ENCODE data around the gene DPP4.

The DPP4 gene

GRCh38 chr2:162021516-162022058 lies 52.4 kb downstream of the DPP4 start:
- no peak for DNase-seq (ENCODE audit: low spot score)

- DNase-seq (ENCODE audit: low spot score) = no peak
These were observed 55.5 kb downstream of the DPP4 start for GRCh38 chr2:162018530-162018929.

- DNase-seq (ENCODE audit: low spot score) = no peak
These were observed 56.8 kb downstream of the DPP4 start for GRCh38 chr2:162017233-162017632.

GRCh38 chr2:162016080-162016479 lies 57.9 kb downstream of the DPP4 start:
- DNase-seq (ENCODE audit: low spot score) = no peak

- DNase-seq (ENCODE audit: low spot score) = no peak
These were observed 59.3 kb downstream of the DPP4 start for GRCh38 chr2:162014751-162015150.

GRCh38 chr2:162013514-162014475 lies 60.2 kb downstream of the DPP4 start:
- no peak for DNase-seq (ENCODE audit: low spot score)

GRCh38 chr2:162012565-162013058 lies 61.4 kb downstream of the DPP4 start:
- DNase-seq (ENCODE audit: low spot score) = no peak

- no peak for DNase-seq (ENCODE audit: low spot score)
These were observed 62.1 kb downstream of the DPP4 start for GRCh38 chr2:162011706-162012564.

GRCh38 chr2:162009543-162009942 lies 64.5 kb downstream of the DPP4 start:
- no peak for DNase-seq (ENCODE audit: low spot score)

GRCh38 chr2:162007447-162008040 lies 66.5 kb downstream of the DPP4 start:
- no peak for DNase-seq (ENCODE audit: low spot score)

GRCh38 chr2:162006337-162006736 lies 67.7 kb downstream of the DPP4 start:
- DNase-seq (ENCODE audit: low spot score) = no peak

- no peak for DNase-seq (ENCODE audit: low spot score)
These were observed 70.0 kb downstream of the DPP4 start for GRCh38 chr2:162004031-162004430.

GRCh38 chr2:162002623-162003235 lies 71.3 kb downstream of the DPP4 start:
- no peak for DNase-seq (ENCODE audit: low spot score)

- DNase-seq (ENCODE audit: low spot score) = no peak
These were observed 73.6 kb downstream of the DPP4 start for GRCh38 chr2:162000431-162000830.

GRCh38 chr2:161999321-161999720 lies 74.7 kb downstream of the DPP4 start:
- DNase-seq (ENCODE audit: low spot score) = no peak

- DNase-seq (ENCODE audit: low spot score) = no peak
These were observed 75.2 kb downstream of the DPP4 start for GRCh38 chr2:161998857-161999256.

GRCh38 chr2:161997916-161998471 lies 76.0 kb downstream of the DPP4 start:
- no peak for DNase-seq (ENCODE audit: low spot score)

GRCh38 chr2:161995553-161996016 lies 78.4 kb downstream of the DPP4 start:
- DNase-seq (ENCODE audit: low spot score) = no peak

GRCh38 chr2:161994761-161995520 lies 79.1 kb downstream of the DPP4 start:
- no peak for DNase-seq (ENCODE audit: low spot score)

- DNase-seq (ENCODE audit: low spot score) = no peak
These were observed 81.5 kb downstream of the DPP4 start for GRCh38 chr2:161992531-161992930.
